Prostate gland (tissue), 2 donors: ENCODE results near the gene BANF1. TPM values are rescaled to one million over a fixed set of nuclear protein-coding genes. Genes with fewer than 3 reads are reported as not detected.
A peak's percentile ranks its signal among the peaks of the same experiment; 100 is the strongest.

Experiments used
- DNase-seq: peaks from one replicate; pipeline ENCODE4 v3.0.0-alpha.2; 2019; ENCODE audit warnings: low spot score
- H3K27ac ChIP-seq, 2 donors: fragments of 200-600 bp; sonication (generic); 2 replicates each; pipeline ENCODE4 v1.5.1; 2017 to 2019
- H3K27me3 ChIP-seq: fragments of 200-600 bp; sonication (generic); replicated peaks from 2 replicates; pipeline ENCODE4 v1.5.1; 2019; ENCODE audit not compliant: insufficient read depth
- H3K36me3 ChIP-seq, 2 donors: fragments of 200-600 bp; sonication (generic); 1 replicate in 1 of 2; 2 replicates in 1 of 2; pipeline versions ENCODE4 v1.5.1 to v1.8.1; 2017 to 2019
- H3K4me1 ChIP-seq: fragments of 200-600 bp; sonication (generic); replicated peaks from 2 replicates; pipeline ENCODE4 v1.5.1; 2019
- H3K4me3 ChIP-seq, 2 donors: fragments of 200-600 bp; sonication (generic); 2 replicates each; pipeline ENCODE4 v1.5.1; 2017 to 2019
- H3K9me3 ChIP-seq: fragments of 200-600 bp; sonication (generic); 2 replicates; pipeline ENCODE4 v1.5.1; 2017
- POLR2A ChIP-seq: fragments of 450-650 bp; IDR thresholded peaks from one replicate; pipeline ENCODE4 v1.6.1; 2016; ENCODE audit warnings: antibody characterized with exemption, mild to moderate bottlenecking
- POLR2AphosphoS5 ChIP-seq: sonication (generic); formaldehyde crosslinking; IDR thresholded peaks from one replicate; pipeline ENCODE4 v1.6.1; 2017; ENCODE audit warnings: antibody characterized with exemption
- WGBS: methylation state at CpG from one replicate; pipeline ENCODE4 v1.1.5; 2018; 5-methylcytosine and 5-hydroxymethylcytosine counted together
- intact Hi-C: fragments of 100-400 bp; cut with DNase I; formaldehyde crosslinking; loops from one replicate; pipeline ENCODE4 v1.14.2; 2022
- total RNA-seq, 2 donors: library from RNA; depleted of rRNA; stranded (reverse); fragments of >200 nt; gene quantifications; one replicate each; pipeline ENCODE4 v1.1.0, GENCODE V29; 2016
- TF ChIP-seq, protein P1 (sequence below), 4 experiments: fragments of 200-600 bp in 2 of 4; fragments of 450-650 bp in 2 of 4; sonication (generic) in 2 of 4; IDR thresholded peaks; 1 replicate in 3 of 4; 2 replicates in 1 of 4; pipeline ENCODE4 v1.5.1; 2016 to 2019; ENCODE audit warnings: antibody characterized with exemption in 4 of 4, mild to moderate bottlenecking in 2 of 4, moderate library complexity in 2 of 4

BANF1 gene
- total RNA-seq, 2 donors from 2014 or later: 59.4 to 78.8 TPM

DNA sequence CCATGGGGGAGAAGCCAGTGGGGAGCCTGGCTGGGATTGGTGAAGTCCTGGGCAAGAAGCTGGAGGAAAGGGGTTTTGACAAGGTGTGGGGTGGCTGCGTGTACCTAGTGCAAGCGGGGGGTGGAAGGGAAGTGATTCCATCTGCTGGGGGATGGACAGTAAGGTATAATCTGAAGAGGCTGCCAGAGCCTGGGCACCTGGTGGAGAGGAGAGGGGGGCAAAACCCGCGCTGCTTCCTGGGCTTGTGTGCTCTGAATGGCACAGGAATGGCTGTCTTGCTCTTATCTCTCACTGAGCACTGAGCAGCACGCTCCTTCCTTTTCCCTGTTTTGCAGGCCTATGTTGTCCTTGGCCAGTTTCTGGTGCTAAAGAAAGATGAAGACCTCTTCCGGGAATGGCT, 988 bp downstream of the BANF1 start:
- Histone ChIP-seq H3K4me1 (peaks cover 9% of the 10 kb centered on the region), H3K27ac (peak overlapping the region; percentile 96 to 97), H3K36me3 (peaks cover 6 to 8% of the 10 kb centered on the region in 2 donors), H3K9me3 (no peaks in the 10 kb centered on the region), H3K27me3 (no peaks in the 10 kb centered on the region), H3K4me3 (peak overlapping the region; percentile 72 to 86)
- TF ChIP-seq POLR2A (no peak), POLR2AphosphoS5 (no peak)
- TF ChIP-seq, protein P1, sequence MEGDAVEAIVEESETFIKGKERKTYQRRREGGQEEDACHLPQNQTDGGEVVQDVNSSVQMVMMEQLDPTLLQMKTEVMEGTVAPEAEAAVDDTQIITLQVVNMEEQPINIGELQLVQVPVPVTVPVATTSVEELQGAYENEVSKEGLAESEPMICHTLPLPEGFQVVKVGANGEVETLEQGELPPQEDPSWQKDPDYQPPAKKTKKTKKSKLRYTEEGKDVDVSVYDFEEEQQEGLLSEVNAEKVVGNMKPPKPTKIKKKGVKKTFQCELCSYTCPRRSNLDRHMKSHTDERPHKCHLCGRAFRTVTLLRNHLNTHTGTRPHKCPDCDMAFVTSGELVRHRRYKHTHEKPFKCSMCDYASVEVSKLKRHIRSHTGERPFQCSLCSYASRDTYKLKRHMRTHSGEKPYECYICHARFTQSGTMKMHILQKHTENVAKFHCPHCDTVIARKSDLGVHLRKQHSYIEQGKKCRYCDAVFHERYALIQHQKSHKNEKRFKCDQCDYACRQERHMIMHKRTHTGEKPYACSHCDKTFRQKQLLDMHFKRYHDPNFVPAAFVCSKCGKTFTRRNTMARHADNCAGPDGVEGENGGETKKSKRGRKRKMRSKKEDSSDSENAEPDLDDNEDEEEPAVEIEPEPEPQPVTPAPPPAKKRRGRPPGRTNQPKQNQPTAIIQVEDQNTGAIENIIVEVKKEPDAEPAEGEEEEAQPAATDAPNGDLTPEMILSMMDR (IDR thresholded peaks at IDR 0.05): no peak
- no peak for DNase-seq
- intact Hi-C loops: loop anchor here (2.0 kb wide), 3 partner anchors 42 to 142 kb away; partner anchors contain the start of genes GAL3ST3, MUS81 and SART1
- 66% methylated on average over 6 of the region's 6 CpGs for WGBS

DNA sequence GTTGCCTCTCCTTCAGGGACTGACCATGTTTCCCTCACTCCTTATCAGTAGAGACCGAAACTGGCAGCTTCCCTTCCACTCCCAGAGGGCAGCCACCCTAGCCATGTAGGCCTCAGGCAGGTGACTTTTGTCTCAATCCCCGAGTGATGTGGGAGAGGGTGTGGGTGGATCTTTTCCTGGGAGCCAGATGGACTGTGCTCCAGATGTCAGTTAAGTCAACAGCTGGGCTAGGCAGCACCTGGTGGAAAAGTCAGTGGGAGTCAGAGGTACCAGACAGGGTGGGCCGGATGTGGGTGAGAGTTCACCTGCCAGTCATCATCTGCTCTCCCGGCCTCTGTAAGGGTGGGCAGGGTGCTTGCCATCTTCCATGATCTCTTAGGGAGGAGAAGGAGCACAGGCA, 1.9 kb downstream of the BANF1 start:
- H3K36me3 ChIP-seq: peaks cover 5 to 6% of the 10 kb centered on the region in 2 donors
- H3K4me1 ChIP-seq: peaks cover 9% of the 10 kb centered on the region
- no peaks in the 10 kb centered on the region for H3K27me3 ChIP-seq
- no peak overlapping the region for H3K4me3 ChIP-seq
- H3K27ac ChIP-seq: no peak overlapping the region
- WGBS: 88% methylated on average over 4 of the region's 4 CpGs
- H3K9me3 ChIP-seq: no peaks in the 10 kb centered on the region
- DNase-seq: no peak
- intact Hi-C loops: no loop called here
- TF ChIP-seq, protein P1 (IDR thresholded peaks at IDR 0.05): no peak
- TF ChIP-seq POLR2A (no peak), POLR2AphosphoS5 (no peak)

- Histone ChIP-seq H3K36me3 (no peaks in the 10 kb centered on the region), H3K27ac (no peak overlapping the region), H3K4me1 (peaks cover 7% of the 10 kb centered on the region), H3K27me3 (no peaks in the 10 kb centered on the region), H3K4me3 (no peak overlapping the region), H3K9me3 (no peaks in the 10 kb centered on the region)
- TF ChIP-seq POLR2A (no peak), POLR2AphosphoS5 (no peak)
- TF ChIP-seq, protein P1 (IDR thresholded peaks at IDR 0.05): no peak
- intact Hi-C loops: no loop called here
- WGBS: 94% methylated on average over 12 of the region's 13 CpGs
- DNase-seq: no peak
These were observed 4.0 kb downstream of the BANF1 start for GRCh38 chr11:66006134-66006890.

DNA sequence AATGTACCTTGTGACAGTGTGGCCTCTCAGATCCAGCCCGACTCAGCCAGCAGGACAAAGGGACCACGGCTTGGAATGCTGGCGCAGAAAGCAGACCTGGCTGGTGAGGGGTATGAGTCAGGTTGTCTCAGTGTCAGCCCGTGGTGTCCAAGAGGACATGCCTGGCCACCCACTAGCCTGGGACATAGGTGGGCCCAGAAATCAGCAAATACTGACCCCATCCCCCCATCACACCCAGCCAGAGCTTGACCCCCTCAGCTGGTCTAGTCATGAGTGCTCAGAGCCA, 4.5 kb downstream of the BANF1 start:
- Histone ChIP-seq H3K4me3 (no peak overlapping the region), H3K9me3 (no peaks in the 10 kb centered on the region), H3K27me3 (no peaks in the 10 kb centered on the region), H3K4me1 (peaks cover 7% of the 10 kb centered on the region), H3K36me3 (no peaks in the 10 kb centered on the region), H3K27ac (no peak overlapping the region)
- TF ChIP-seq POLR2AphosphoS5: no peak
- no peak for TF ChIP-seq POLR2A
- TF ChIP-seq, protein P1 (IDR thresholded peaks at IDR 0.05): no peak
- DNase-seq: no peak
- intact Hi-C loops: no loop called here
- 75% methylated on average over 4 of the region's 4 CpGs for WGBS

DNA sequence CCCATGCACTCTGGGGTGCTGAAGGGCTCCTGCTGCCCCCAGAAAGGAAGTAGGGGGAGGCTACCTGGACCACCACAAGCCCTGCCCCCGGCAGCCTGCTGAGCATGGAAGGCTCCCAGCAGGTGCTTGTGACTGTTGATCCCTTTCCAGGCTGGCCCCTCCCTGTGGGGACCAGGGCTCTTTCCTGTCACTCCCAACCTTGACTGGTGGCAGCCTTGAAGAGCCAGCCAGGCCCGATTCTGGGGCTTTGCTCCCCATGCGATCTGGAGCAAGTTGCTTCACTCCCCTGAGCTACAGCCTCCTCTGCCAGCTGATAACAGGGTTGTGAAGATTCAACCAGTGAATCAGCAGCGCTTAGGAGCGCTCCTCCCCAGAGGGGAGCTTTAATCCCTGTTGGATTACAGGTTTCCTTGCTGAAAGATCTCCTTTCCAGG, 4.9 kb downstream of the BANF1 start:
- TF ChIP-seq, protein P1 (IDR thresholded peaks at IDR 0.05): no peak
- TF ChIP-seq POLR2A (no peak), POLR2AphosphoS5 (no peak)

More for the DNA sequence above, 4.9 kb downstream of the BANF1 start:
- WGBS: 54% methylated on average over 5 of the region's 5 CpGs
- Histone ChIP-seq H3K9me3 (no peaks in the 10 kb centered on the region), H3K4me3 (no peak overlapping the region), H3K4me1 (peaks cover 7% of the 10 kb centered on the region), H3K27ac (no peak overlapping the region), H3K27me3 (peaks cover 2% of the 10 kb centered on the region), H3K36me3 (no peaks in the 10 kb centered on the region)
- no peak for DNase-seq
- intact Hi-C loops: no loop called here
